ENCODE data around the gene ARHGDIB.
A peak's percentile ranks its signal among the peaks of the same experiment; 100 is the strongest.

ARHGDIB gene

GRCh38 chr12:14959126-14959440, 2.3 kb downstream of the ARHGDIB start:
- TF ChIP-seq JUND (IDR thresholded peaks at IDR 0.05; ENCODE audit: low read depth), result no peak
- in situ Hi-C loops (cut with HindIII; ENCODE audit: low pct_unique_long_range_greater_than_20kb, low sequenced_read_pairs), result no loop called here
- no peak for DNase-seq (ENCODE audit: low read depth in 1 of 2, low spot score in 1 of 2)

DNA sequence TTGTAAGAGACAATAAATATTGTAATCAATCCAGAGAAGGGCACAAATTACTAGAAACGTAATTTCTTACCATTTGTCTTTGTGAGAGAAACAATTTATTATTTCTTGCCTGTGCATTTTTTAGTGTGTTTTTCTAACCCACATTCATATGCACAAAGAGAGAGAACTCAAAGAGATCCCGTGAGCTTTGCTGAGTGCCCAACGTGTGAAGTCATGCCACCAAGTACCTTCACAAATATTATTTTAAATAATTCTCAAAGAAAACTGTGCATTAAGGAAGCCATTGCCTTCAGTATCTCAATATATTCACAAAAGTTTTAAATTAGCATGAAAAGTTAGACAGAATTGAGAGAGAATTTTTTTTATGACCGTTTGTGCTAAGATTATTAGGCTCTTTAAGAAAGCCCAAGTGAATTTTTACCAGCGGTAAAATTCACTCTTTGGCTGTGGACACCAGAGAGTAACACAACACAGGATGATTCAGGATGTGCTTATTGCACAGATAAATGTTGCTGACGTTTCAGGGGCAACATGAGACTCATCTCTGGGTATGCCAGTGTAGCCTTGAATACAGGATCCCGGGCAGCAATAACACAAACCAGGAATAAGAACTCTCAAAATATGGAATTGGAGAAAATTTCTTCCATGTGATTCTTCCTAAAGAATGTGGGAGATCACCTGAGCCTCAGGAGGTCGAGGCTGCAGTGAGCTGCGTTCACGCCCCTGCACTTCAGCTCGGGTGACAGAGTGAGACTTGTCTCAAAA, 2.9 kb downstream of the ARHGDIB start:
- in situ Hi-C loops (cut with HindIII; ENCODE audit: low pct_unique_long_range_greater_than_20kb, low sequenced_read_pairs), result no loop called here
- TF ChIP-seq JUND (IDR thresholded peaks at IDR 0.05; ENCODE audit: low read depth), result no peak
- DNase-seq (ENCODE audit: low read depth in 1 of 2, low spot score in 1 of 2), result no peak

DNA sequence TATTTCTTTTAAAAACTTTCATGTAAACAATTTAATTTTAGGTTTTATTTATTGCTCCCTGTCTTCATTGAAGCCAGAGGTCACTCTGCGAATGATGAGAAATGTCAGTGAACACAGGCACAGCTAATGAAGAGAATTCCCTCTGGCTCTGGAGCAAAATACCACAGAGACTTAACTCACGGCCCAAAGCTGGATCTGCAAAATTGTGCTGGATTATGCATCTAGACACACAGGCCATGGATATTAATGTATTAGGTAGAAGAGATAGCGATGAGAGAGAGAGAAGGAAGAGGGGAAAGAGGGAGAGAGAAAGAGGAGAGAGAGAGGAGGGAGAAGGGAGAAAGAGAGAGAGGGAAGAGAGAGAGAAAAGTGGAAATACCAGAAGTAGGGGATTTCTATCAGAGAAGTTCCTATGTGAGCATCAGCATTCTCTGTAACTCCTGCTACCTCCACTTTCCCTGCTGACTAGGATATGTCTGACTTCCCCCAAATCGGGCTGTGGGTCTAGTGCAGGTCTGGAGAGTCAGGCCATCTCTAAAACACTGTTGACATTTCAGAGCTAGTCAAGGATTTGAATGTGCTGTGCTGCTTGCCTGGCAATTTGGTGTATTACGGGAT, 3.7 kb downstream of the ARHGDIB start:
- no peak for TF ChIP-seq JUND (IDR thresholded peaks at IDR 0.05; ENCODE audit: low read depth)
- no peak for DNase-seq (ENCODE audit: low read depth in 1 of 2, low spot score in 1 of 2)
- in situ Hi-C loops (cut with HindIII; ENCODE audit: low pct_unique_long_range_greater_than_20kb, low sequenced_read_pairs), result no loop called here

DNA sequence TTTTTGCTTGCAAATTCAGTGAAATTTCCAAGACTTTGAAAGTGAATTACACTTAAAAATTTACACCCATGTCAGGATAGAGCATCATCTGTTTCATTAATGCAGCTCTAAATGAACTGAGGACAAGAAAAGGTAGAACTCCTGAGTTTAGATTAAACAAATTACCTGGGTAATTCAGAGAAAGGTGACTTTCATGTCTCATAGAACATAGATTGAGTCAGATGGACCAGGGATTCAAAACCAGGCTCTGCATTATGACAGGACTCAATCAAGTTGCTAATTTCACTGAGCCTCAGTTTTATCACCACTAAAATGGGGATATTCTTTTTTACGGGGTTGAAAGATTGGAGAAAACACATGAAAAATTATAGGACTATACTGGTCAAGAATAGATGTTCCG, 4.5 kb downstream of the ARHGDIB start:
- TF ChIP-seq JUND (IDR thresholded peaks at IDR 0.05; ENCODE audit: low read depth), result no peak
- in situ Hi-C loops (cut with HindIII; ENCODE audit: low pct_unique_long_range_greater_than_20kb, low sequenced_read_pairs), result no loop called here

DNA sequence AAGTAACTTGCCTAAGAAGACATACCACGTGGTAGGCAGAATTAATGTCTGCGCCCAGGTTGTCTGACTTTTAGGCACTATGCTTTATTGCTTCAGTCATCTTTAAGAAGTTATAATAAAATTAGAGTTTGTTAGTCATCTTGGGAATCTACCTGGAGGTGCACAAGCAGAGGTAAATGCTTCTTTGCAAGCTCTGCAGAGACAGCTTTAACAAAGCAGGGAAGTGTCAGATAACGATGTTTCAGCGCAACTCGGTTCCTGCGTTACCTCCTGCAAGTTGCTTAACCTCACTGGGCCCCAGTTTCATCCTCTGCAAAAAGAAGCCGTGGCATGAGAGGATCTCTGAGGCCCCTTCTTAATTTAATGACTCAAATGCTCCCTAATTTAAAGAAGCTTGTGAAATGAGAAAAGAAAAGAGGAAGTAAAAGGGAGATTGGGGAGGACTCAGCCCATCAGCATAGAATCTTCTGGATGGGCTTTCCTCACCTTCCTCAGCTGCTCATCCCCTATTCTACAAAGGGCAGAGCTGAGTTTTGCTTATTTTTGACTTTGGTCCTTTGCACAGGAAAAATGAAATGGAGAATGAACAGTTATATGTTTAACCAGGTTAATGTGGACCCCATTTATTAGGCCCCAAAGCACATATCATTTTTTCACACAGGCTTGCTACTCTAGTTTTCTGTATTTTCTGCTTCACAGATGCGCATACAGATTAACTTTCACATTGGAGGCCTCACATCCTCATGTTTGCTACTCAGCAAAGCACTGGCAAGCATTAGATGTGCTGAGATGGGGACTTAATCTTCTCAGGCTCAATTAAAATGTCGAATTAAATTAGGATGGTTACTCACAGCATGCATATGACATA, 5.1 kb downstream of the ARHGDIB start:
- no peak for DNase-seq (ENCODE audit: low read depth in 1 of 2, low spot score in 1 of 2)
- no peak for TF ChIP-seq JUND (IDR thresholded peaks at IDR 0.05; ENCODE audit: low read depth)
- in situ Hi-C loops (cut with HindIII; ENCODE audit: low pct_unique_long_range_greater_than_20kb, low sequenced_read_pairs), result no loop called here

More for the DNA sequence above, 4.5 kb downstream of the ARHGDIB start:
- no peak for DNase-seq (ENCODE audit: low read depth in 1 of 2, low spot score in 1 of 2)

GRCh38 chr12:14954269-14954668, 7.1 kb downstream of the ARHGDIB start:
- TF ChIP-seq JUND (IDR thresholded peaks at IDR 0.05; ENCODE audit: low read depth), result no peak
- DNase-seq (ENCODE audit: low read depth in 1 of 2, low spot score in 1 of 2), result peak in 1 of 2 experiments; percentile 27
- in situ Hi-C loops (cut with HindIII; ENCODE audit: low pct_unique_long_range_greater_than_20kb, low sequenced_read_pairs), result no loop called here

DNA sequence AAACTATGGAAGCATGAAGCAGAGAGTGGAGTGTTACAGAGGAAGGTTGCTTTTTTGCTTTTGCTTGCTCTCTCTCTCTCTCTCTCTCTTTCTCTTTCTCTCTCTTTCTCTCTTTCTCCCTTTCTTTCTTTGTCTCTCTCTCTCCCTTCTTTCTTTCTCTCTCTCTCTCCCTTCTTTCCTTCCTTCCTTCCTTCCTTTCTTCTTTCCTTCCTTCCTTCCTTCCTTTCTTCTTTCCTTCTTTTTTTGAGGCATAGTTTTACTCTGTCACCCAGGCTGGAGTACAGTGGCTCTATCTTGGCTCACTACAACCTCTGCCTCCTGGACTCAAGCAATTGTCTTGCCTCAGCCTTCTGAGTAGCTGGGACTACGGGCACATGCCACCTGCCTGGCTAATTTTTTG, 7.6 kb downstream of the ARHGDIB start:
- TF ChIP-seq JUND (IDR thresholded peaks at IDR 0.05; ENCODE audit: low read depth), result no peak
- in situ Hi-C loops (cut with HindIII; ENCODE audit: low pct_unique_long_range_greater_than_20kb, low sequenced_read_pairs), result no loop called here
- DNase-seq (ENCODE audit: low read depth in 1 of 2, low spot score in 1 of 2), result no peak

GRCh38 chr12:14952299-14952921, 9.0 kb downstream of the ARHGDIB start:
- TF ChIP-seq JUND (IDR thresholded peaks at IDR 0.05; ENCODE audit: low read depth), result no peak
- in situ Hi-C loops (cut with HindIII; ENCODE audit: low pct_unique_long_range_greater_than_20kb, low sequenced_read_pairs), result no loop called here
- no peak for DNase-seq (ENCODE audit: low read depth in 1 of 2, low spot score in 1 of 2)

- DNase-seq (ENCODE audit: low read depth in 1 of 2, low spot score in 1 of 2), result no peak
- TF ChIP-seq JUND (IDR thresholded peaks at IDR 0.05; ENCODE audit: low read depth), result no peak
- in situ Hi-C loops (cut with HindIII; ENCODE audit: low pct_unique_long_range_greater_than_20kb, low sequenced_read_pairs), result no loop called here
Observed at GRCh38 chr12:14951851-14952250, 9.6 kb downstream of the ARHGDIB start.

DNA sequence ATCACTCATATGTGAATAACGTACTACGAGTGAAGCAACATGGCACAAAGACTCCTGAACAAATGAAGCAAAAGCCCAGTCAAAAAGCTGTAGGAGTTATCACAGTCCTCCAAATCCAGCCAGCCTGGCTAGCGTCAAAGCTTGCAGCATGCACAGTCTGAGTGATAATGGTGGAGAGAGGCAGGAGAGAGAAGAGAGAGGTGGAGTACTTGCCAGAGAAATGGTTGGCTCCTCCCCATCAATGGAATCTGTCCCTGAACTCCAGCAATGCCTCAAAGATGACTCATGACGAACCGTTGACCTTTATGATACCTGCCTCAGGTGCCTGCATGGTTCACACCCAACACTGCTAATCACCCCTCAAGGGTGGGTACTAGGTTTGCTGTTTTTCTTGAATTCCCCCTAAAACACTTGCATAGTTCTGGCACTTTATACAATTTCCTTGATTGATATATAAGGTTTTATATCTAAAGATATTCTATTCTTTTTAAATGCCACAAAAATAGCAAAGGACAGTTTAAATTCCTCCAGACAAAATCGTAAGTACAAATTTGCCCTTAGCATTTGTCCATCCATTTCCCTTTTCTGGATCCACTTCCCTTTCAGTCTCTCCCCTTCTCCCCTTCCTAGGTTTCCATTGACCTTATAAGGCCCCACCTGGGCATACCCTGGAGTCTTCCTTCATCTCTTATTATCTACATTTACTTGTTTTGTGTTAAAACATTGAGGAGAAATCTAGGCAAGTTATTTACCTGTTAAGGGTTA, 10.2 kb downstream of the ARHGDIB start:
- DNase-seq (ENCODE audit: low read depth in 1 of 2, low spot score in 1 of 2), result no peak
- no peak for TF ChIP-seq JUND (IDR thresholded peaks at IDR 0.05; ENCODE audit: low read depth)
- in situ Hi-C loops (cut with HindIII; ENCODE audit: low pct_unique_long_range_greater_than_20kb, low sequenced_read_pairs), result no loop called here

DNA sequence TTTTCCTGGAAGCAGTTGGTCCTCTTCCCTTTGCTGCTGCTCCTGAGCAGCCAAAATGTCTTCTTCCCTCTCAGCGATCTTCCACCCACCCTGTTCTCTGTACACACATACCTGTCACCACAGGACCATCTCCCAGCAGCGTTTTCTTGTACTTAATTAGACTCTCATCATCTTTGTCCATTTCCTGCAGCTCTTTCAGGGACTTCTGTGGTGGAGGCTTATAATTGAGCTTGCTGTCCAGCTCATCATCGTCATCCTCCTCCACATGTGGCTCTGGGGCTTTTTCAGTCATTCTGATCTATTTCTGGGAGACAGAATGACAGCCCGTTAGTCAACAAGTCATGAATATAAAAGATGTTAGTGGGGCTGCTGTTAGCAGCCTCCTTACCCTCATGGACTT, 11.0 kb downstream of the ARHGDIB start:
- DNase-seq (ENCODE audit: low read depth in 1 of 2, low spot score in 1 of 2), result no peak
- no peak for TF ChIP-seq JUND (IDR thresholded peaks at IDR 0.05; ENCODE audit: low read depth)
- in situ Hi-C loops (cut with HindIII; ENCODE audit: low pct_unique_long_range_greater_than_20kb, low sequenced_read_pairs), result no loop called here

- TF ChIP-seq JUND (IDR thresholded peaks at IDR 0.05; ENCODE audit: low read depth), result no peak
- no peak for DNase-seq (ENCODE audit: low read depth in 1 of 2, low spot score in 1 of 2)
- in situ Hi-C loops (cut with HindIII; ENCODE audit: low pct_unique_long_range_greater_than_20kb, low sequenced_read_pairs), result no loop called here
Observed at GRCh38 chr12:14949631-14950030, 11.8 kb downstream of the ARHGDIB start.

All from T47D (cell line).